Osteoblast (primary cell): ENCODE data around the gene BNIP5. TPM values are rescaled to one million over a fixed set of nuclear protein-coding genes. Genes with fewer than 3 reads are reported as not detected.

Experiments
- DNase-seq: peaks from one replicate; pipeline ENCODE4 v3.0.0; 2011; ENCODE audit warnings: low spot score, mixed read lengths; ENCODE audit not compliant: insufficient read length; ENCODE audit errors: missing footprints
- H2AFZ ChIP-seq: 2 replicates; pipeline ENCODE4 v1.6.0; 2011; ENCODE audit warnings: mild to moderate bottlenecking, low read length
- H3K27ac ChIP-seq: 2 replicates; pipeline ENCODE4 v1.5.1; 2011; ENCODE audit warnings: mild to moderate bottlenecking, low read depth, low read length, moderate library complexity
- H3K27me3 ChIP-seq: 2 replicates; pipeline ENCODE4 v1.6.0; 2012; ENCODE audit warnings: mild to moderate bottlenecking, control low read depth, inconsistent platforms, low read length, moderate library complexity; ENCODE audit not compliant: insufficient read depth
- H3K36me3 ChIP-seq: 2 replicates; pipeline ENCODE4 v1.5.1; 2011; ENCODE audit warnings: mild to moderate bottlenecking, low read length, control low read depth, moderate library complexity; ENCODE audit not compliant: insufficient read depth
- H3K4me1 ChIP-seq: 2 replicates; pipeline ENCODE4 v1.5.1; 2011; ENCODE audit warnings: mild to moderate bottlenecking, low read length, control low read depth, moderate library complexity; ENCODE audit not compliant: insufficient read depth
- H3K4me2 ChIP-seq: 2 replicates; pipeline ENCODE4 v1.6.0; 2011; ENCODE audit warnings: mild to moderate bottlenecking, low read length; ENCODE audit not compliant: insufficient read depth
- H3K4me3 ChIP-seq: fragments of 200-600 bp; sonication (generic); 3 replicates; pipeline ENCODE4 v1.5.1; 2012; ENCODE audit warnings: mild to moderate bottlenecking, low read length, inconsistent platforms; ENCODE audit not compliant: insufficient read depth
- H3K79me2 ChIP-seq: 2 replicates; pipeline ENCODE4 v1.6.0; 2012; ENCODE audit warnings: mild to moderate bottlenecking, low read length, control low read depth, inconsistent platforms; ENCODE audit not compliant: insufficient read depth
- H3K9me3 ChIP-seq: 2 replicates; pipeline ENCODE4 v1.5.1; 2011; ENCODE audit warnings: low read depth, low read length, control low read depth
- H4K20me1 ChIP-seq: 2 replicates; pipeline ENCODE4 v1.6.0; 2012; ENCODE audit warnings: mild to moderate bottlenecking, low read length, control low read depth; ENCODE audit not compliant: insufficient read depth
- total RNA-seq: library from RNA; depleted of rRNA; stranded (reverse); fragments of >200 nt; gene quantifications from 2 replicates; pipeline ENCODE4 v1.2.3, GENCODE V29; 2012
- TF ChIP-seq, protein P1 (sequence below): IDR thresholded peaks from 2 replicates; pipeline ENCODE4 v1.5.1; 2011; ENCODE audit warnings: mild to moderate bottlenecking, low read depth, low read length, moderate library complexity; ENCODE audit errors: extremely low read depth

BNIP5 gene, protein sequence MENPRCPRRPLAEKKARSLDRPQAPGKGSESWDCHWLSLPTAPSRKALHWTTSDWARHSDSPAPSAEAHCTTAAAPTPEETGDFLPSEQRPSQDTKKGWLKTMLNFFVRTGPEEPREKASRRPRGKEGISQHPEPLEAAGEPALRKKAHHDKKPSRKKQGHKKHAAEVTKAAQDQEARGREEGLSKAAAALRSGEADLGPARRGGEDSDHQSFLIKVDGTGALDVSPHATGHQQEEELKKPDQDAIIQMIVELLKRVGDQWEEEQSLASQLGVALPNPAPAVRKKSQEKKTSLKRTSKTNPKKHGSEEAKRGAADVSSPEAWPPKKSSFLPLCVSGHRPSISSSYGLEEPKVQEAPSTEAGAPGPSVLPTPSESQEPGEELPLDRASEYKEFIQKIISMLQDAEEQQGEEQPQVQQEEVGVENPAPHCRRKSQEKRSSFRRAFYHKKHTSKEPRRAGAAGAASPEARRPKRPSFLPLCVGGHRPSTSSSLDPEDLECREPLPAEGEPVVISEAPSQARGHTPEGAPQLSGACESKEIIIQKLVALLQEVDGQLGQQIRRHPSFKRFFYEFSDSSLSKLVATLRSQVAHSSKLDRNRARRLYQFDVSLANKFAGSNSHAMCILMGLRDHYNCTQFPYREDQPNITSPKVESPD
- total RNA-seq: not detected in 2 replicates

DNA sequence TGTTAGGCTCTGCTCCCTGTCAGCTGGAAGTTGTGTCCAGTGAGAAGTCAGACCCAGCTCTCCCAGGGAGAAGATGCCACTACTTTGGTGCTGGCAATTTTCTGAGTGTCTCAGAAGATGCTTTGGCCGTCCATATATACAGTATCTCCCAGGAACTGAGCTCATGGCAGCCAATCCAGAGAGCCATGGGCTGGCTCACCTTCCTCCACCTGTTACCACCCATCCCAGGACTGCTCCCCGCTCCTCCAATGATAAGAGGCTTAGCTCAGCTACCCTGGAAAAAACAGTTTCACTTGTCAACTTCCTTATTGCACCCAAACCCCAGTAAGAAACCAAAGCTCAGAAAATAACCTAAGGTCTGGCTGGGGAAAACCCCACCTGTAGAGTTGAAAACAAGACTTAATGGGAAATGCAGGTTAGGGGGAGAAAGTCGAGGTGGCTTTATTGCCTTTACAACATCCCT, at the start of gene BNIP5:
Gene BNIP5 (minus strand): TSS at position 110 of the 463 bp plus-strand sequence. CDS start 6,198 bp downstream, outside the sequence.
- H3K27me3 ChIP-seq: peaks cover 79% of the 10 kb centered on the region
- TF ChIP-seq, protein P1, sequence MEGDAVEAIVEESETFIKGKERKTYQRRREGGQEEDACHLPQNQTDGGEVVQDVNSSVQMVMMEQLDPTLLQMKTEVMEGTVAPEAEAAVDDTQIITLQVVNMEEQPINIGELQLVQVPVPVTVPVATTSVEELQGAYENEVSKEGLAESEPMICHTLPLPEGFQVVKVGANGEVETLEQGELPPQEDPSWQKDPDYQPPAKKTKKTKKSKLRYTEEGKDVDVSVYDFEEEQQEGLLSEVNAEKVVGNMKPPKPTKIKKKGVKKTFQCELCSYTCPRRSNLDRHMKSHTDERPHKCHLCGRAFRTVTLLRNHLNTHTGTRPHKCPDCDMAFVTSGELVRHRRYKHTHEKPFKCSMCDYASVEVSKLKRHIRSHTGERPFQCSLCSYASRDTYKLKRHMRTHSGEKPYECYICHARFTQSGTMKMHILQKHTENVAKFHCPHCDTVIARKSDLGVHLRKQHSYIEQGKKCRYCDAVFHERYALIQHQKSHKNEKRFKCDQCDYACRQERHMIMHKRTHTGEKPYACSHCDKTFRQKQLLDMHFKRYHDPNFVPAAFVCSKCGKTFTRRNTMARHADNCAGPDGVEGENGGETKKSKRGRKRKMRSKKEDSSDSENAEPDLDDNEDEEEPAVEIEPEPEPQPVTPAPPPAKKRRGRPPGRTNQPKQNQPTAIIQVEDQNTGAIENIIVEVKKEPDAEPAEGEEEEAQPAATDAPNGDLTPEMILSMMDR: no peak
- H3K4me3 ChIP-seq: no peak within 1 kb of the TSS
- DNase-seq: no peak
- H4K20me1 ChIP-seq: no peaks in the 10 kb centered on the region
- peaks cover 5% of the 10 kb centered on the region for H3K4me1 ChIP-seq
- H3K27ac ChIP-seq: no peak within 1 kb of the TSS
- no peaks in the 10 kb centered on the region for H3K9me3 ChIP-seq
- no peaks in the 10 kb centered on the region for H3K79me2 ChIP-seq
- no peak within 1 kb of the TSS for H2AFZ ChIP-seq
- H3K4me2 ChIP-seq: no peak within 1 kb of the TSS
- no peaks in the 10 kb centered on the region for H3K36me3 ChIP-seq

DNA sequence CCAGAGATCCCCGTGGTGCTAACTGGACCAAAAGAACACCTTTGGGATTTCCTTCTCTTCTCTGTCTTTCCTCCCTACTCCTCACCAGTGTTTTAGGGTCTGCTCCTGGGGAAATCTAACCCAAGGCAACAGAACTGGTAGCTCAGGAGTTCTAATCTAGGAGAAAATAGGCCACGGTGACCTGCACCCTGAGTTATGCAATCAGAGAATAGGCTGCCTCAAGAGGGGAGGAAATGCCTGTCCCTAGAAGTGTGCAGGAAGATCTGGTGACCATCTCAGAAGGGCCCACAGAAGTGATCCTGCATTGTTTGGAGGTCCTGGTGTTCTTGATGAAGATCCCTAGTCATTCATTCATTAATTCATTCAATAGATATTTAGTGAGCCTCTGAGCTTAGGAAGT, 47.4 kb upstream of the BNIP5 start:
- no peak overlapping the region for H2AFZ ChIP-seq
- H3K9me3 ChIP-seq: no peaks in the 10 kb centered on the region
- H3K4me1 ChIP-seq: peaks cover 12% of the 10 kb centered on the region
- TF ChIP-seq, protein P1: no peak
- H3K79me2 ChIP-seq: no peaks in the 10 kb centered on the region
- H3K36me3 ChIP-seq: no peaks in the 10 kb centered on the region
- no peak overlapping the region for H3K4me3 ChIP-seq
- no peaks in the 10 kb centered on the region for H4K20me1 ChIP-seq
- H3K27me3 ChIP-seq: no peaks in the 10 kb centered on the region
- no peak for DNase-seq
- H3K27ac ChIP-seq: no peak overlapping the region
- H3K4me2 ChIP-seq: no peak overlapping the region

DNA sequence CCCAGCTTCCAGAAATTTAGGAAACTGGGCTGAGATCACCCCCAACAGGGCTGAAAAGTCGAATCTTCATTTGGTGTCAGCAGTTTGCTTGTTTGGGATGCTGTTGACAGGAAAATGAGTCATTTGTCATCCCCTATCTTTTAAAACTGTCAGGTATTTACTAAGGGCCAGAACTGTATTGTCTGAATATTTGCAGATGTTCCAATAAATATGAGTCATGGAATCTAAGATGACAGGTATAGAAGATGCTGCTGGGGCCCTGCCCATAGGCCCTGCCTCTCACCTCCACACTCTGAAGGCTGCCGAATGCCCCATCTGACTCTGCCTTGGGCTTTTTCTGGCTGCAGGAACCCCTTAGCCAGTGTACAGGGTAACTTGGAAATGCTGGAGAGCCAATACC, 46.9 kb upstream of the BNIP5 start:
- H3K4me3 ChIP-seq: no peak overlapping the region
- H4K20me1 ChIP-seq: no peaks in the 10 kb centered on the region
- no peak overlapping the region for H3K27ac ChIP-seq
- no peak for DNase-seq
- no peaks in the 10 kb centered on the region for H3K9me3 ChIP-seq
- no peak overlapping the region for H3K4me2 ChIP-seq
- no peaks in the 10 kb centered on the region for H3K36me3 ChIP-seq
- TF ChIP-seq, protein P1: no peak
- peaks cover 12% of the 10 kb centered on the region for H3K4me1 ChIP-seq
- no peaks in the 10 kb centered on the region for H3K79me2 ChIP-seq
- no peaks in the 10 kb centered on the region for H3K27me3 ChIP-seq
- H2AFZ ChIP-seq: no peak overlapping the region

DNA sequence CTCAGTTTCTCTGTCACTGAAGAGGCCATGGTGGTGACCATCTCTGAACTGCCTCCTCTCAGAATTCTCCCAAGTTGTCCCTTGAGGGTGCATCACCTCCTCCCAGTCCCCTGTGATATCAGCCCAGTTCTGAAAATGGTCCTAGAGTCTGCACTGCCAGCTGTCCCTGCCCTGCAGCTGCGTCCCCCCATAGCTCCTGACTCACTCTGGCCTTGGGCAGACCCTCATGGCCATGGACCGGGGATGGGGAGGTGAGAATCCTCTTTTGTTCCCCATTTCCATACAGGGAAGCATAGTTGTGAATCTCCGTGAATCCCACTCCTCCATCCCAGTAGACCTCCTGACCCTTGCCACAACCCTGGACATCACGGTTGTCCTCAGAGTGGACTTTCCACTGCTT, 46.3 kb upstream of the BNIP5 start:
- Histone ChIP-seq H3K36me3 (no peaks in the 10 kb centered on the region), H3K27ac (no peak overlapping the region), H2AFZ (no peak overlapping the region), H3K4me3 (no peak overlapping the region), H3K4me1 (peaks cover 12% of the 10 kb centered on the region), H3K4me2 (no peak overlapping the region), H3K9me3 (no peaks in the 10 kb centered on the region), H3K79me2 (no peaks in the 10 kb centered on the region), H3K27me3 (no peaks in the 10 kb centered on the region), H4K20me1 (no peaks in the 10 kb centered on the region)
- TF ChIP-seq, protein P1: no peak
- DNase-seq: no peak
